OCI-LY3 (cell line): ENCODE measurements around the gene IMMP2L.

Experiments
- H2AFZ ChIP-seq: fragments of 200-600, 300-600 bp; shearing (Covaris generic); 2 replicates; pipeline ENCODE4 v1.6.0; 2014; ENCODE audit warnings: antibody characterized with exemption, low read depth, low read length
- H3K27ac ChIP-seq: fragments of 200-600, 300-600 bp; sonication (generic); 2 replicates; pipeline ENCODE4 v1.5.1; 2014; ENCODE audit warnings: mild to moderate bottlenecking, low read length, moderate library complexity, mixed read lengths
- H3K27me3 ChIP-seq: fragments of 200-600, 300-600 bp; sonication (generic); 2 replicates; pipeline ENCODE4 v1.6.1; 2014; ENCODE audit warnings: low read depth, low read length, mixed read lengths
- H3K36me3 ChIP-seq: fragments of 200-600, 300-600 bp; sonication (generic); replicated peaks from 2 replicates; pipeline ENCODE3; 2014; ENCODE audit warnings: low read depth, low read length, mixed read lengths
- H3K4me1 ChIP-seq: fragments of 300-600, 200-600 bp; sonication (generic); 2 replicates; pipeline ENCODE4 v1.6.1; 2014; ENCODE audit warnings: low read length, mixed read lengths
- H3K4me2 ChIP-seq: fragments of 200-600, 300-600 bp; sonication (generic); 2 replicates; pipeline ENCODE4 v1.6.1; 2014; ENCODE audit warnings: low read length, mixed read lengths
- H3K4me3 ChIP-seq: fragments of 300-600, 200-600 bp; sonication (generic); 2 replicates; pipeline ENCODE4 v1.5.1; 2014; ENCODE audit warnings: antibody characterized with exemption, mild to moderate bottlenecking, low read length, moderate library complexity
- H3K79me2 ChIP-seq: fragments of 300-600, 200-600 bp; shearing (Covaris generic); 2 replicates; pipeline ENCODE4 v1.6.1; 2014; ENCODE audit warnings: mild to moderate bottlenecking, low read length, mixed read lengths
- H3K9ac ChIP-seq: fragments of 300-600, 200-600 bp; shearing (Covaris generic); 2 replicates; pipeline ENCODE4 v1.6.0; 2014; ENCODE audit warnings: mild to moderate bottlenecking, low read length, moderate library complexity
- H3K9me3 ChIP-seq: fragments of 200-600, 300-600 bp; shearing (Covaris generic); 2 replicates; pipeline ENCODE4 v1.6.1; 2014; ENCODE audit warnings: low read length, mixed read lengths; ENCODE audit not compliant: insufficient read depth
- H4K20me1 ChIP-seq: fragments of 200-600, 300-600 bp; sonication (generic); 2 replicates; pipeline ENCODE4 v1.6.1; 2016; ENCODE audit warnings: low read length, mixed read lengths; ENCODE audit not compliant: insufficient read depth
- CTCF ChIP-seq: fragments of 200-600, 300-600 bp; sonication (generic); IDR thresholded peaks from 2 replicates; pipeline ENCODE4 v1.5.1; 2014; ENCODE audit warnings: antibody characterized with exemption, low read length, low read depth
- EZH2phosphoT487 ChIP-seq: fragments of 200-600 bp; shearing (Covaris generic); IDR thresholded peaks from 2 replicates; pipeline ENCODE4 v1.6.1; 2018; ENCODE audit warnings: antibody characterized with exemption, mixed run types, low read depth

Gene IMMP2L

GRCh38 chr7:111212857-111213523, 349.3 kb downstream of the IMMP2L start:
- Histone ChIP-seq H3K9me3 (no peaks in the 10 kb centered on the region), H3K4me3 (no peak overlapping the region), H3K4me1 (peaks cover 9% of the 10 kb centered on the region; the same call in 1 of the 2 replicates), H3K27ac (no peak overlapping the region), H4K20me1 (no peaks in the 10 kb centered on the region), H3K36me3 (no peaks in the 10 kb centered on the region), H3K9ac (no peak overlapping the region), H3K79me2 (no peaks in the 10 kb centered on the region), H2AFZ (no peak overlapping the region), H3K4me2 (no peak overlapping the region), H3K27me3 (no peaks in the 10 kb centered on the region)
- TF ChIP-seq EZH2phosphoT487 (no peak), CTCF (no peak)

GRCh38 chr7:111210996-111211395, 351.3 kb downstream of the IMMP2L start:
- H3K9me3 ChIP-seq, result no peaks in the 10 kb centered on the region
- no peaks in the 10 kb centered on the region for H4K20me1 ChIP-seq
- H3K4me1 ChIP-seq, result peaks cover 9% of the 10 kb centered on the region; the same call in 1 of the 2 replicates
- no peak overlapping the region for H3K4me2 ChIP-seq
- no peak overlapping the region for H3K9ac ChIP-seq
- H3K27ac ChIP-seq, result no peak overlapping the region
- TF ChIP-seq CTCF, result no peak
- no peak for TF ChIP-seq EZH2phosphoT487
- H3K36me3 ChIP-seq, result no peaks in the 10 kb centered on the region
- no peaks in the 10 kb centered on the region for H3K27me3 ChIP-seq
- H3K4me3 ChIP-seq, result no peak overlapping the region
- H2AFZ ChIP-seq, result no peak overlapping the region
- no peaks in the 10 kb centered on the region for H3K79me2 ChIP-seq

GRCh38 chr7:111210043-111210442, 352.2 kb downstream of the IMMP2L start:
- Histone ChIP-seq H3K4me3 (no peak overlapping the region), H3K9me3 (no peaks in the 10 kb centered on the region), H3K27me3 (no peaks in the 10 kb centered on the region), H3K9ac (no peak overlapping the region), H3K79me2 (no peaks in the 10 kb centered on the region), H3K4me1 (peaks cover 9% of the 10 kb centered on the region; the same call in 1 of the 2 replicates), H4K20me1 (no peaks in the 10 kb centered on the region), H3K36me3 (no peaks in the 10 kb centered on the region), H3K4me2 (no peak overlapping the region), H3K27ac (no peak overlapping the region), H2AFZ (no peak overlapping the region)
- TF ChIP-seq EZH2phosphoT487, result no peak
- no peak for TF ChIP-seq CTCF

GRCh38 chr7:111205251-111205650, 357.0 kb downstream of the IMMP2L start:
- Histone ChIP-seq H2AFZ (no peak overlapping the region), H3K27ac (no peak overlapping the region), H3K79me2 (no peaks in the 10 kb centered on the region), H3K4me3 (no peak overlapping the region), H3K36me3 (no peaks in the 10 kb centered on the region), H3K4me2 (no peak overlapping the region), H3K9me3 (no peaks in the 10 kb centered on the region), H3K27me3 (no peaks in the 10 kb centered on the region), H3K4me1 (peaks cover under 1% of the 10 kb centered on the region; the same call in 1 of the 2 replicates), H4K20me1 (no peaks in the 10 kb centered on the region), H3K9ac (no peak overlapping the region)
- TF ChIP-seq EZH2phosphoT487, result no peak
- no peak for TF ChIP-seq CTCF
